ENCODE data around the gene ANAPC7.

DNA sequence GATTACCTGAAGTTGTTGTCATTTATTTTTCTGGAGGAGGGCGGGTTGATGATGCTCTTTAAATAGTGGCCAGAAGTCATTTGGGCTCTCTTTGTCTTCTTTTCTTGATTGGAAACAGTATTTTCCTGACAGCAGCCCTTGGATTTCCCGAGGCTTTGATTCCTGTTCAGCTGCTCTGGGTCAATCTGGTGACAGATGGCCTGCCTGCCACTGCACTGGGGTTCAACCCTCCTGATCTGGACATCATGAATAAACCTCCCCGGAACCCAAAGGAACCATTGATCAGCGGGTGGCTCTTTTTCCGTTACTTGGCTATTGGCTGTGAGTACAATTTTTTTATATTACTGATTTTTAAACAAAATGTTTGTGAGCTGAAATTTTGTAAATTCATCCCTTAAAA, 60.4 kb downstream of the ANAPC7 start:
- TF ChIP-seq, protein P1, sequence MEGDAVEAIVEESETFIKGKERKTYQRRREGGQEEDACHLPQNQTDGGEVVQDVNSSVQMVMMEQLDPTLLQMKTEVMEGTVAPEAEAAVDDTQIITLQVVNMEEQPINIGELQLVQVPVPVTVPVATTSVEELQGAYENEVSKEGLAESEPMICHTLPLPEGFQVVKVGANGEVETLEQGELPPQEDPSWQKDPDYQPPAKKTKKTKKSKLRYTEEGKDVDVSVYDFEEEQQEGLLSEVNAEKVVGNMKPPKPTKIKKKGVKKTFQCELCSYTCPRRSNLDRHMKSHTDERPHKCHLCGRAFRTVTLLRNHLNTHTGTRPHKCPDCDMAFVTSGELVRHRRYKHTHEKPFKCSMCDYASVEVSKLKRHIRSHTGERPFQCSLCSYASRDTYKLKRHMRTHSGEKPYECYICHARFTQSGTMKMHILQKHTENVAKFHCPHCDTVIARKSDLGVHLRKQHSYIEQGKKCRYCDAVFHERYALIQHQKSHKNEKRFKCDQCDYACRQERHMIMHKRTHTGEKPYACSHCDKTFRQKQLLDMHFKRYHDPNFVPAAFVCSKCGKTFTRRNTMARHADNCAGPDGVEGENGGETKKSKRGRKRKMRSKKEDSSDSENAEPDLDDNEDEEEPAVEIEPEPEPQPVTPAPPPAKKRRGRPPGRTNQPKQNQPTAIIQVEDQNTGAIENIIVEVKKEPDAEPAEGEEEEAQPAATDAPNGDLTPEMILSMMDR (IDR thresholded peaks at IDR 0.05): no peak
- no peak for TF ChIP-seq POLR2A (IDR thresholded peaks at IDR 0.05)
